ENCODE data around the gene NRF1. TPM values are rescaled to one million over a fixed set of nuclear protein-coding genes. Genes with fewer than 3 reads are reported as not detected.

NRF1 gene
- total RNA-seq, 1 experiment from 2014 or later = 25.9 TPM

DNA sequence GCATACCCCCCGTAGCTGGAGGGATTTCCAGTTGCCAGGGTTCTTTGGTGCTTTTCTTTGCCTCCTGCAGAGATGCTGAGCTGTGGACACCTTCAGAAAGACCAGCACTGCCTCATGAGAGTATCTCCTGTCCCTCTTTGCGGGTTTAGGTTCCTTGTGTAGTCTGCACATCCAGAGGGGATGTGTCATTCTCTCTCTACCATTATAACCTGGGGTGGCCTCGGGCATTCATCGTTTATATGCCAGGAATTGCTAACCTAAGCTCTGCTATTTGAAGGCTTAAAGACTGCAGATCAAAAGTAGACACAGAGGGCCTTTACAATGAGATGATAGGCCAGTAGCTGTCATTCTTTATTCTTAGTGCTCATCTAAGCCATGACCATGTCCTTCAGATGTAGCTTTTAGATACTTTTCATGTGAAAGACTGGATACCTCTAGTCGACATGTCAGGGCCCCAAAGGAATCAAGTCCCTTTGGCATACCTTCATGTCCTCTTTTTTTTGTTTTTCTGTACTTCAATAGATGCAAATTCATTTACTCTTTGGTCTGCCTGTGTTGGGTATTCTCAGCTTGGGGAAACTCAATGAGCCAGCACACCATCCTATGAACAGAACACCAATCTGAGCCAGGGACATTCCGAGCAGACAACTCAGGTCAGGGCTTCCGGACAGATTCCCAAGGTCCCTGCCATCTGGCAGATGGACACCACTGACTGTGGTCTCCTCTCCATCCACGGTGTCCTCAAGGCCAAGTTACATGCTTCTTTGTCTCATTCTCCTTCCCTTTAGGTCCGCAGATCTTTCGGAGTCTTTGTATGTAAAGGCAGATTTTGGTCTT is 129.3 kb downstream of the NRF1 start:
- Histone ChIP-seq H3K4me1 (ENCODE audit: control insufficient read depth in 1 of 2, insufficient read depth in 2 of 2, low read length in 2 of 2) (no peaks in the 10 kb centered on the region), H3K9me3 (ENCODE audit: control insufficient read depth in 1 of 2, insufficient read depth in 1 of 2, low read depth in 1 of 2, low read length in 2 of 2) (no peaks in the 10 kb centered on the region), H3K79me2 (ENCODE audit: insufficient read depth, low read length) (no peaks in the 10 kb centered on the region), H3K9me2 (ENCODE audit: insufficient read depth) (no peaks in the 10 kb centered on the region), H4K20me1 (ENCODE audit: insufficient read depth) (no peaks in the 10 kb centered on the region), H3K4me2 (ENCODE audit: low read length) (no peak overlapping the region), H3K27ac (ENCODE audit: low read depth, low read length) (no peak overlapping the region), H2AFZ (ENCODE audit: low read depth, low read length, poor library complexity, severe bottlenecking) (no peak overlapping the region), H3K27me3 (ENCODE audit: insufficient read depth, low read length) (no peaks in the 10 kb centered on the region), H3K9ac (ENCODE audit: low read length) (no peak overlapping the region), H3K36me3 (ENCODE audit: control insufficient read depth in 1 of 2, insufficient read depth in 2 of 2, low read length in 2 of 2) (no peaks in the 10 kb centered on the region; a peak in 1 of 4 replicates), H3K4me3 (replicated peaks in 1 of 2; ENCODE audit: low read depth in 1 of 2, low read length in 2 of 2) (no peak overlapping the region)
- DNase-seq (ENCODE audit: low read depth, low spot score) = no peak
- intact Hi-C loops (cut with micrococcal nuclease) = no loop called here
- BruUV-seq (replicated peaks) = no TSS peak
- ChIA-PET POLR2A (no interaction called here), CTCF (no interaction called here), RAD21 (ENCODE audit: low non-redundant PET in 1 of 2, low total read pairs in 2 of 2, uncharacterized antibody in 2 of 2, unreplicated experiment in 2 of 2) (no interaction called here)
- TF ChIP-seq JUND (IDR thresholded peaks at IDR 0.05) = no peak
- no peak for TF ChIP-seq SP1 (IDR thresholded peaks at IDR 0.05; ENCODE audit: low read depth)
- no peak for TF ChIP-seq RAD21 (IDR thresholded peaks at IDR 0.05; ENCODE audit: low read depth)
- no peak for TF ChIP-seq ELF1 (IDR thresholded peaks at IDR 0.05; ENCODE audit: borderline replicate concordance, low read depth)
- TF ChIP-seq, protein P1, sequence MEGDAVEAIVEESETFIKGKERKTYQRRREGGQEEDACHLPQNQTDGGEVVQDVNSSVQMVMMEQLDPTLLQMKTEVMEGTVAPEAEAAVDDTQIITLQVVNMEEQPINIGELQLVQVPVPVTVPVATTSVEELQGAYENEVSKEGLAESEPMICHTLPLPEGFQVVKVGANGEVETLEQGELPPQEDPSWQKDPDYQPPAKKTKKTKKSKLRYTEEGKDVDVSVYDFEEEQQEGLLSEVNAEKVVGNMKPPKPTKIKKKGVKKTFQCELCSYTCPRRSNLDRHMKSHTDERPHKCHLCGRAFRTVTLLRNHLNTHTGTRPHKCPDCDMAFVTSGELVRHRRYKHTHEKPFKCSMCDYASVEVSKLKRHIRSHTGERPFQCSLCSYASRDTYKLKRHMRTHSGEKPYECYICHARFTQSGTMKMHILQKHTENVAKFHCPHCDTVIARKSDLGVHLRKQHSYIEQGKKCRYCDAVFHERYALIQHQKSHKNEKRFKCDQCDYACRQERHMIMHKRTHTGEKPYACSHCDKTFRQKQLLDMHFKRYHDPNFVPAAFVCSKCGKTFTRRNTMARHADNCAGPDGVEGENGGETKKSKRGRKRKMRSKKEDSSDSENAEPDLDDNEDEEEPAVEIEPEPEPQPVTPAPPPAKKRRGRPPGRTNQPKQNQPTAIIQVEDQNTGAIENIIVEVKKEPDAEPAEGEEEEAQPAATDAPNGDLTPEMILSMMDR (IDR thresholded peaks at IDR 0.05 in 2 of 3, conservative IDR thresholded peaks at IDR 0.05 in 1 of 3; ENCODE audit: borderline replicate concordance in 1 of 3, insufficient read depth in 1 of 3, low read depth in 2 of 3, low read length in 2 of 3) = no peak
- TF ChIP-seq SRF (IDR thresholded peaks at IDR 0.05; ENCODE audit: low read depth) = no peak
- no peak for TF ChIP-seq EZH2phosphoT487 (IDR thresholded peaks at IDR 0.05; ENCODE audit: borderline replicate concordance)
- no peak for TF ChIP-seq POLR2A (IDR thresholded peaks at IDR 0.05; ENCODE audit: borderline replicate concordance, extremely low read depth, insufficient read depth, insufficient read length)
- no peak for TF ChIP-seq TCF7L2 (IDR thresholded peaks at IDR 0.05; ENCODE audit: borderline replicate concordance, extremely low read depth, insufficient read depth, insufficient read length)
- no peak for TF ChIP-seq ZFX (IDR thresholded peaks at IDR 0.05)
- no peak for TF ChIP-seq CEBPB (IDR thresholded peaks at IDR 0.05; ENCODE audit: low read depth)
- no peak for TF ChIP-seq SIN3A (IDR thresholded peaks at IDR 0.05; ENCODE audit: low read depth)
- ATAC-seq = no peak
